ENCODE data around the gene NLN.

The NLN gene

GRCh38 chr5:65734921-65735320 is 12.9 kb downstream of the NLN start:
- DNase-seq (ENCODE audit: insufficient read length) (no peak), FAIRE-seq (no peak)
- no peak for TF ChIP-seq POLR2A (IDR thresholded peaks at IDR 0.05; ENCODE audit: low read depth, low read length)
- TF ChIP-seq TAF1 (IDR thresholded peaks at IDR 0.05; ENCODE audit: borderline replicate concordance, low read depth, low read length), result no peak
- no peak for TF ChIP-seq POLR2AphosphoS5 (IDR thresholded peaks at IDR 0.05; ENCODE audit: low read depth, low read length)

DNA sequence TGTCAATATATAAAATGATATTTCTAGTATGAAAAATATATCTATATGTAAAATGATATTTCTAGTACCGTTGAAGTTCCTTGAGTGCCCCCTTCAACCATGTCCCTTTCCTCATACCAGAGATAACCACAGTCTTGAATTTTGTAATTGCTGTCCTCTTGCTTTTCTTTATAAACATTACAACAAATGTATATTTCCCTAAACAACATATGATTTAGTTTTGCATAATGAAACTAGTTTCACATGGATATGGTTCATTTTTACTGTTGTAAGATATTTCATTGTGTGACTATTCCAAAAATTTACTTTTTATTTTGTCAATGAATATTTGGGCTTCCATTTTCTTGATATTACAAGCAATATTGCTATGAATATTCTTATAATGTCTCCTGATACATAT is 14.0 kb downstream of the NLN start:
- FAIRE-seq, result no peak
- TF ChIP-seq POLR2A (IDR thresholded peaks at IDR 0.05; ENCODE audit: low read depth, low read length) (no peak), POLR2AphosphoS5 (IDR thresholded peaks at IDR 0.05; ENCODE audit: low read depth, low read length) (no peak), TAF1 (IDR thresholded peaks at IDR 0.05; ENCODE audit: borderline replicate concordance, low read depth, low read length) (no peak)
- no peak for DNase-seq (ENCODE audit: insufficient read length)

DNA sequence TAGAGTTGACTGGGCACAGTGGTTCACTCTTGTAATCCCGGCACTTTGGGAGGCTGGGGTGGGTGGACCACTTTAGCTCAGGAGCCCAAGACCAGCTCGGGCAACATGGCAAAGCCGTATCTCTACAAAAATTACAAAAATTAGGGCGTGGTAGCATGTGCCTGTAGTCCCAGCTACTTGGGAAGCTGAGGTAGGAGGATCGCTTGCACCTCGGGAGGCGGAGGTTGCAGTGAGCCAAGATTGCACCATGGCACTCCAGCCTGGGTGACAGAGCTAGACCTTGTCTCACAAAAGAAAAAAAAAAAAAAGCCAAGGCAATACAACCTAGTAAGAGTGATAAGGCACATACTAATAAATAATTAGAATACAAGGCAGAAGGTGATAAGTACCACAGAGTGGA is 15.8 kb downstream of the NLN start:
- TF ChIP-seq POLR2AphosphoS5 (IDR thresholded peaks at IDR 0.05; ENCODE audit: low read depth, low read length) (no peak), POLR2A (IDR thresholded peaks at IDR 0.05; ENCODE audit: low read depth, low read length) (no peak), TAF1 (IDR thresholded peaks at IDR 0.05; ENCODE audit: borderline replicate concordance, low read depth, low read length) (no peak)
- DNase-seq (ENCODE audit: insufficient read length) (no peak), FAIRE-seq (no peak)

DNA sequence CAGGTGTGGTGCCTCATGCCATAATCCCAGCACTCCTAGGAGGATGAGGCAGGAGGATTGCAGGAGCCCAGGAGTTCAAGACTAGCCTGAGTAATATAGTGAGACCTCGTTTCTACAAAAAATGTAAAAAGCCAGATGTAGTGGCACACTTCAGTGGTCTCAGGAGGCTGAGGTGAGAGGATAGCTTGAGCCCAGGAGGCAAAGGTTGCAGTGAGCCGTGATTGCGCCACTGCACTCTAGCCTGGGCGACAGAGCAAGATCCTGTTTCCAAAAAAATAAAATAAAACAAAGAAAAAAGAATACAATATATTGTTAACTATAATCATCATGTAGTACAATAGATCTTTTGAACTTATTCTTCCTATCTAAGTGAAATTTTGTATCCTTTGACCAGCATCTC is 16.3 kb downstream of the NLN start:
- TF ChIP-seq POLR2A (IDR thresholded peaks at IDR 0.05; ENCODE audit: low read depth, low read length) (no peak), TAF1 (IDR thresholded peaks at IDR 0.05; ENCODE audit: borderline replicate concordance, low read depth, low read length) (no peak), POLR2AphosphoS5 (IDR thresholded peaks at IDR 0.05; ENCODE audit: low read depth, low read length) (no peak)
- DNase-seq (ENCODE audit: insufficient read length) (no peak), FAIRE-seq (no peak)

DNA sequence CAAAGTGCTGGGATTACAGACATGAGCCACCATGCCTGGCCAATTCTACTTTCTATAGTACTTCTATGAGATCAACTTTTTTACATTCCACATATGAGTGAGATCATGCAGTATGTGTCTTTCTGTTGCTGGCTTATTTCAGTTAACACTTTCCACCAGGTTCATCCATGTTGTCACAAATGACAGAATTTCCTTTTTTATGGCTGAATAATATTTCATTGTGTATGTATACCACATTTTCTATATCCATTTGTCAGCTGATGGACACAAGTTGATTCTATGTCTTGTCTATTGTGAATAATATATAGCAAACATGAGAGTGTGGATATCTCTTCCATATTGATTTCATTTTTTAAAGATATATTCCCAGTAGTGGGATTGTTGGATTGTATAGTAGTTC is 17.2 kb downstream of the NLN start:
- TF ChIP-seq TAF1 (IDR thresholded peaks at IDR 0.05; ENCODE audit: borderline replicate concordance, low read depth, low read length), result no peak
- TF ChIP-seq POLR2AphosphoS5 (IDR thresholded peaks at IDR 0.05; ENCODE audit: low read depth, low read length), result no peak
- no peak for TF ChIP-seq POLR2A (IDR thresholded peaks at IDR 0.05; ENCODE audit: low read depth, low read length)
- no peak for DNase-seq (ENCODE audit: insufficient read length)
- FAIRE-seq, result no peak

- DNase-seq (ENCODE audit: insufficient read length) (peak; percentile 9), FAIRE-seq (peak; percentile 65)
- TF ChIP-seq POLR2AphosphoS5 (IDR thresholded peaks at IDR 0.05; ENCODE audit: low read depth, low read length) (no peak), POLR2A (IDR thresholded peaks at IDR 0.05; ENCODE audit: low read depth, low read length) (no peak), TAF1 (IDR thresholded peaks at IDR 0.05; ENCODE audit: borderline replicate concordance, low read depth, low read length) (no peak)
These were observed 20.7 kb downstream of the NLN start for GRCh38 chr5:65742565-65743231.

GRCh38 chr5:65749221-65749844 is 27.3 kb downstream of the NLN start:
- TF ChIP-seq POLR2A (IDR thresholded peaks at IDR 0.05; ENCODE audit: low read depth, low read length) (no peak), TAF1 (IDR thresholded peaks at IDR 0.05; ENCODE audit: borderline replicate concordance, low read depth, low read length) (no peak), POLR2AphosphoS5 (IDR thresholded peaks at IDR 0.05; ENCODE audit: low read depth, low read length) (no peak)
- FAIRE-seq (no peak), DNase-seq (ENCODE audit: insufficient read length) (no peak)

- TF ChIP-seq POLR2A (IDR thresholded peaks at IDR 0.05; ENCODE audit: low read depth, low read length) (no peak), TAF1 (IDR thresholded peaks at IDR 0.05; ENCODE audit: borderline replicate concordance, low read depth, low read length) (no peak), POLR2AphosphoS5 (IDR thresholded peaks at IDR 0.05; ENCODE audit: low read depth, low read length) (no peak)
- DNase-seq (ENCODE audit: insufficient read length), result no peak
- no peak for FAIRE-seq
These were observed 28.0 kb downstream of the NLN start for GRCh38 chr5:65749956-65750355.

DNA sequence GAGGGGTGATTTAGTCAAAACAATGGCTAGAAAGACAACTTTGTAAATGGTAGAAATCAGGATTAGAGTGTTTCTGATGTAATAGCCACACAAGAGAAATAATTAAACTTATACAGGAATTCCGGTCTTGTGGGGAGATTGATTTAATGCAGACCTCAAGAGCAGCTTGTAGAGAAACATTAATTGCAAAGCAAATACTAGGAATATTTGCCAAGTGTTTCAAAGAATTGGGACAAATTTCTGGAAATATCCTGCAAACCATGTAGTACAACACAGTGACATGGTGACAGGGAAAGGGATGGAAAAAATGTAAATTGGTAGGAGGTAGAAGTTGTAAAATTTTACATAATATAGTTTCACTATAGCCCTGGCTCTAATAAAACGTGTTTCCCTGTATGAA is 28.9 kb downstream of the NLN start:
- FAIRE-seq (no peak), DNase-seq (ENCODE audit: insufficient read length) (no peak)
- TF ChIP-seq TAF1 (IDR thresholded peaks at IDR 0.05; ENCODE audit: borderline replicate concordance, low read depth, low read length) (no peak), POLR2A (IDR thresholded peaks at IDR 0.05; ENCODE audit: low read depth, low read length) (no peak), POLR2AphosphoS5 (IDR thresholded peaks at IDR 0.05; ENCODE audit: low read depth, low read length) (no peak)

DNA sequence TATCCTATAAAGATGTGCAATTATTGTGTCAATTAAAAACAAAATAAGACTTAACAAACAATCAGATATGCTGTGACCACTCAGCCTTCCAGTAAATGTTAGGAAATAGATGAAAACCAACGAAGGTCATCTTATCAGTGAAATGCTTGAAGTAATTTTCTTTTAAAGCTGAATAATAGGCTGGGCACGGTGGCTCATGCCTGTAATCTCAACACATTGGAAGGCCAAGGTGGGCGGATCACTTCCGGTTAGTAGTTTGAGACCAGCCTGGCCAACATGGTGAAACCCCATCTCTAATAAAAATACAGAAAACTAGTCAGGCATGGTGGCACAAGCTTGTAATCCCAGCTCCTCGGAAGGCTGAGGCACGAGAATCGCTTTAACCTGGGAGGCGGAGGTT is 31.2 kb downstream of the NLN start:
- FAIRE-seq (no peak), DNase-seq (ENCODE audit: insufficient read length) (no peak)
- TF ChIP-seq TAF1 (IDR thresholded peaks at IDR 0.05; ENCODE audit: borderline replicate concordance, low read depth, low read length) (no peak), POLR2A (IDR thresholded peaks at IDR 0.05; ENCODE audit: low read depth, low read length) (no peak), POLR2AphosphoS5 (IDR thresholded peaks at IDR 0.05; ENCODE audit: low read depth, low read length) (no peak)

- TF ChIP-seq TAF1 (IDR thresholded peaks at IDR 0.05; ENCODE audit: borderline replicate concordance, low read depth, low read length), result no peak
- TF ChIP-seq POLR2A (IDR thresholded peaks at IDR 0.05; ENCODE audit: low read depth, low read length), result no peak
- TF ChIP-seq POLR2AphosphoS5 (IDR thresholded peaks at IDR 0.05; ENCODE audit: low read depth, low read length), result no peak
- FAIRE-seq (no peak), DNase-seq (ENCODE audit: insufficient read length) (no peak)
These were observed 36.6 kb downstream of the NLN start for GRCh38 chr5:65758546-65759144.

Data from GM12892 (cell line).